Hepatocyte (in vitro differentiated cells): Measurements from ENCODE around the gene COMMD6. TPM values are rescaled to one million over a fixed set of nuclear protein-coding genes. Genes with fewer than 3 reads are reported as not detected.

Experiments
- DNase-seq: peaks from one replicate; pipeline ENCODE4 v3.0.0-alpha.2; 2016; ENCODE audit warnings: low spot score
- H2AFZ ChIP-seq: fragments of 200-600 bp; sonication (generic); 2 replicates; pipeline ENCODE4 v1.6.0; 2016; ENCODE audit warnings: antibody characterized with exemption, mild to moderate bottlenecking
- H3K27ac ChIP-seq: fragments of 200-600 bp; sonication (generic); 2 replicates; pipeline ENCODE4 v1.5.1; 2016; ENCODE audit warnings: mild to moderate bottlenecking
- H3K27me3 ChIP-seq: fragments of 200-600 bp; sonication (generic); 2 replicates; pipeline ENCODE4 v1.6.1; 2016
- H3K36me3 ChIP-seq: fragments of 200-600 bp; sonication (generic); replicated peaks from 2 replicates; pipeline ENCODE4 v1.5.1; 2016; ENCODE audit warnings: low read depth; ENCODE audit not compliant: insufficient read depth
- H3K4me1 ChIP-seq: fragments of 200-600 bp; sonication (generic); 2 replicates; pipeline ENCODE4 v1.5.1; 2016; ENCODE audit warnings: mild to moderate bottlenecking, moderate library complexity; ENCODE audit not compliant: insufficient read depth
- H3K4me2 ChIP-seq: fragments of 200-600 bp; sonication (generic); 2 replicates; pipeline ENCODE4 v1.6.0; 2016
- H3K4me3 ChIP-seq: fragments of 200-600 bp; sonication (generic); 2 replicates; pipeline ENCODE4 v1.5.1; 2016; ENCODE audit warnings: mild to moderate bottlenecking
- H3K79me2 ChIP-seq: fragments of 200-600 bp; sonication (generic); 2 replicates; pipeline ENCODE4 v1.6.0; 2017; ENCODE audit warnings: mild to moderate bottlenecking
- H3K9me2 ChIP-seq: fragments of 200-600 bp; sonication (generic); replicated peaks from 2 replicates; pipeline ENCODE4 v1.6.0; 2017; ENCODE audit warnings: mild to moderate bottlenecking; ENCODE audit not compliant: insufficient read depth
- H3K9me3 ChIP-seq: fragments of 200-600 bp; sonication (generic); 2 replicates; pipeline ENCODE4 v1.5.1; 2016; ENCODE audit warnings: low read depth, mild to moderate bottlenecking
- H4K20me1 ChIP-seq: fragments of 200-600 bp; sonication (generic); 2 replicates; pipeline ENCODE4 v1.6.0; 2016; ENCODE audit warnings: mild to moderate bottlenecking; ENCODE audit not compliant: insufficient read depth, poor library complexity, severe bottlenecking
- EZH2 ChIP-seq: fragments of 200-600 bp; sonication (generic); IDR thresholded peaks from 2 replicates; pipeline ENCODE4 v1.6.1; 2016; ENCODE audit warnings: antibody characterized with exemption, mild to moderate bottlenecking, borderline replicate concordance
- EZH2phosphoT487 ChIP-seq: fragments of 200-600 bp; sonication (generic); IDR thresholded peaks from one replicate; pipeline ENCODE4 v1.6.1; 2018; ENCODE audit warnings: antibody characterized with exemption, mild to moderate bottlenecking, low read depth, moderate library complexity; ENCODE audit not compliant: unreplicated experiment, severe bottlenecking
- WGBS: methylation state at CpG from one replicate; pipeline ENCODE4 v1.1.6; 2016; ENCODE audit warnings: low lambda C conversion rate; ENCODE audit errors: missing lambda C conversion rate; 5-methylcytosine and 5-hydroxymethylcytosine counted together
- polyA plus RNA-seq: library from polyadenylated mRNA; unstranded; fragments of >200 nt; fragmentation: Nextera tagmentation; extraction: Ambion mirVana; gene quantifications from 2 replicates; pipeline ENCODE4 v1.2.1, GENCODE V29; 2016
- total RNA-seq: library from RNA; depleted of rRNA; stranded (reverse); fragments of >200 nt; gene quantifications from 2 replicates; pipeline ENCODE4 v1.2.3, GENCODE V29; 2014
- TF ChIP-seq, protein P1 (sequence below): fragments of 200-600 bp; sonication (generic); IDR thresholded peaks from 2 replicates; pipeline ENCODE4 v1.5.1; 2016; ENCODE audit warnings: antibody characterized with exemption, mild to moderate bottlenecking; ENCODE audit not compliant: poor library complexity

The COMMD6 gene
- total and polyA plus RNA-seq, 2 experiments from 2014 or later: 117 to 258 TPM

DNA sequence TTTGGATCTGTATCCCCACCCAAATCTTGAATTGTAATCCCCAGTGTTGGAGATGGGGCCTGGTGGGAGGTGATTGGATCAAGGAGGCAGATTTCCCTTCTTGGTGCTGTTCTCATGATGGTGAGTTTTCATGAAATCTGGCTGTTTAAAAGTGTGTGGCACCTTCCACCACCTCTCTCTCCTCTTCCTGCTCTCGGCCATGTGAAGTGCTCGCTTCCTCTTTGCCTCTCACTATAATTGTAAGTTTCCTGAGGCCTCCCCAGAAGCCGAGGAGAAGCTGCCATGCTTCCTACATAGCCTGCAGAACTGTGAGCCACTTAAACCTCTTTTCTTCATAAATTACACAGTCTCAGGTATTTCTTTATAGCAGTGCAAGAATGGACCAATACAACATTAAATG, 15.7 kb downstream of the COMMD6 start:
- no peaks in the 10 kb centered on the region for H4K20me1 ChIP-seq
- H3K4me1 ChIP-seq: no peaks in the 10 kb centered on the region
- H3K79me2 ChIP-seq: no peaks in the 10 kb centered on the region
- WGBS: 95% methylated on average over 3 of the region's 3 CpGs
- no peaks in the 10 kb centered on the region for H3K9me2 ChIP-seq
- H3K27me3 ChIP-seq: no peaks in the 10 kb centered on the region
- no peaks in the 10 kb centered on the region for H3K36me3 ChIP-seq
- TF ChIP-seq EZH2 (no peak), EZH2phosphoT487 (no peak)
- TF ChIP-seq, protein P1, sequence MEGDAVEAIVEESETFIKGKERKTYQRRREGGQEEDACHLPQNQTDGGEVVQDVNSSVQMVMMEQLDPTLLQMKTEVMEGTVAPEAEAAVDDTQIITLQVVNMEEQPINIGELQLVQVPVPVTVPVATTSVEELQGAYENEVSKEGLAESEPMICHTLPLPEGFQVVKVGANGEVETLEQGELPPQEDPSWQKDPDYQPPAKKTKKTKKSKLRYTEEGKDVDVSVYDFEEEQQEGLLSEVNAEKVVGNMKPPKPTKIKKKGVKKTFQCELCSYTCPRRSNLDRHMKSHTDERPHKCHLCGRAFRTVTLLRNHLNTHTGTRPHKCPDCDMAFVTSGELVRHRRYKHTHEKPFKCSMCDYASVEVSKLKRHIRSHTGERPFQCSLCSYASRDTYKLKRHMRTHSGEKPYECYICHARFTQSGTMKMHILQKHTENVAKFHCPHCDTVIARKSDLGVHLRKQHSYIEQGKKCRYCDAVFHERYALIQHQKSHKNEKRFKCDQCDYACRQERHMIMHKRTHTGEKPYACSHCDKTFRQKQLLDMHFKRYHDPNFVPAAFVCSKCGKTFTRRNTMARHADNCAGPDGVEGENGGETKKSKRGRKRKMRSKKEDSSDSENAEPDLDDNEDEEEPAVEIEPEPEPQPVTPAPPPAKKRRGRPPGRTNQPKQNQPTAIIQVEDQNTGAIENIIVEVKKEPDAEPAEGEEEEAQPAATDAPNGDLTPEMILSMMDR: no peak
- no peak overlapping the region for H3K27ac ChIP-seq
- no peak overlapping the region for H3K4me3 ChIP-seq
- H3K4me2 ChIP-seq: no peak overlapping the region
- H3K9me3 ChIP-seq: no peaks in the 10 kb centered on the region
- H2AFZ ChIP-seq: no peak overlapping the region
- DNase-seq: no peak

GRCh38 chr13:75518439-75519088, 19.1 kb downstream of the COMMD6 start:
- Histone ChIP-seq H3K4me1 (no peaks in the 10 kb centered on the region), H3K9me3 (no peaks in the 10 kb centered on the region), H3K36me3 (no peaks in the 10 kb centered on the region), H3K79me2 (no peaks in the 10 kb centered on the region), H2AFZ (no peak overlapping the region), H4K20me1 (no peaks in the 10 kb centered on the region), H3K9me2 (no peaks in the 10 kb centered on the region), H3K4me2 (no peak overlapping the region), H3K4me3 (no peak overlapping the region), H3K27me3 (no peaks in the 10 kb centered on the region), H3K27ac (no peak overlapping the region)
- 98% methylated on average over 14 of the region's 30 CpGs for WGBS
- TF ChIP-seq EZH2 (no peak), EZH2phosphoT487 (no peak)
- TF ChIP-seq, protein P1: no peak
- no peak for DNase-seq

GRCh38 chr13:75514080-75514995, 23.3 kb downstream of the COMMD6 start:
- Histone ChIP-seq H3K27ac (no peak overlapping the region), H3K9me3 (no peaks in the 10 kb centered on the region), H3K36me3 (no peaks in the 10 kb centered on the region), H4K20me1 (no peaks in the 10 kb centered on the region), H3K4me1 (no peaks in the 10 kb centered on the region), H3K4me3 (no peak overlapping the region), H3K9me2 (no peaks in the 10 kb centered on the region), H3K79me2 (no peaks in the 10 kb centered on the region), H3K27me3 (no peaks in the 10 kb centered on the region), H3K4me2 (no peak overlapping the region), H2AFZ (no peak overlapping the region)
- WGBS: 86% methylated on average over 3 of the region's 3 CpGs
- DNase-seq: no peak
- TF ChIP-seq EZH2phosphoT487 (no peak), EZH2 (no peak)
- TF ChIP-seq, protein P1: no peak
